HG03378 (cell line): ENCODE results near the gene UNC119.
"Not testable (repeated sequence)": the region's sequence is repeated elsewhere in the genome, so short reads cannot be mapped to it uniquely, and the experiment has no call there.

Experiments used
- ATAC-seq: cut with Tn5 transposase; IDR thresholded peaks from one replicate; pipeline ENCODE4 v1.9.1; 2021; ENCODE audit warnings: mild to moderate bottlenecking, moderate library complexity; ENCODE audit not compliant: unreplicated experiment

The UNC119 gene

DNA sequence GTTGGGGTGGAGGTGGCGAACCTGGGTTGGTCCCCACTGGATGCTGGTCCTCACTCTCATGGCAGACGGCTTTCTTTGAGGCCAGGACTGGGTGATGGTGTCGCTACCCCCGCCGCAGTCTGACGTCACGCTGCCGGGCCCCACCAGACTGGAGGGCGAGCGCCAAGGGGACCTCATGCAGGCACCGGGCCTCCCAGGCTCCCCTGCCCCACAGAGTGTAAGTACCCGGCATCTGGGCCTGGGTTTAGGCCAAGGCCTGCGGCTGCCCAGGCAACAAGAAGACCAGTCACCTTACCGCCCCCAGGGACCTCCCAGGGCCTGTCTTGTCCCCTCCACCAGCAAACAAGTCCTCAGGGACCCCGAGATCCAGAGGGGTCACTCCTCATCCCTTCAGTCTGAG, 28.5 kb downstream of the UNC119 start:
- no peak for ATAC-seq

DNA sequence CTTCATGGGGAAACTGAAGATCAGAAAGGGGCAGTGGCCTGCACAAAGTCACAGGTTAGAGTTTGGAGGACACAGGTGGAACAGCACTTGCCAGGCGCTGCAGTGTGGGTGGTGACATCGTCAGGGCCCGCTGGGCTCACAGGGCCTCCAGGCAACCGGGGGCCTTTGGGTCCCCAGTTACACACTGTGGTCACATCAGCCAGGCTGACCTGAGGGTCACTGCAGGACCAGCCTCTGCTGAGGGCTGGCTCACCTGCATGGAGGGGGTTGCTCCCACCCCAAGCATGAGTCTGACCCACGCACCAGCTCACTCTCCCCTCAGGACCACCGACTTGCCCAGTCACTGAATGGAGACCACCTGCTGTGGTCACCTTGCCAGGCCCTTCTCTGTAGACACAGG, 29.2 kb downstream of the UNC119 start:
- no peak for ATAC-seq

DNA sequence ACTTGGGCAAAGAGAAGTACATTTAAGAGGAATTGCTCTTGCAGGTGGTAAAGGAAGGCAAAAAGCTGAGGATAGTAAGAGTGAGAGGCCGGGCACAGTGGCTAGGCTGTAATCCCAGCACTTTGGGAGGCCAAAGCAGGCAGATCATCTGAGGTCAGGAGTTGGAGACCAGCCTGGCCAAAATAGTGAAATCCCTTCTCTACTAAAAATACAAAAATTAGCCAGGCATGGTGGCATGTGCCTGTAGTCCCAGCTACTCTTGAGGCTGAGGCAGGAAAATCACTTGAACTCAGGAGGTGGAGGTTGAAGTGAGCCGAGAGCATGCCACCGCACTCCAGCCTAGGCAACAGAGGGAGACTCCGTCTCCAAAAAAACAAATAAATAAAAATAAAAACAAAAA, 30.1 kb downstream of the UNC119 start:
- ATAC-seq = not testable (repeated sequence)

DNA sequence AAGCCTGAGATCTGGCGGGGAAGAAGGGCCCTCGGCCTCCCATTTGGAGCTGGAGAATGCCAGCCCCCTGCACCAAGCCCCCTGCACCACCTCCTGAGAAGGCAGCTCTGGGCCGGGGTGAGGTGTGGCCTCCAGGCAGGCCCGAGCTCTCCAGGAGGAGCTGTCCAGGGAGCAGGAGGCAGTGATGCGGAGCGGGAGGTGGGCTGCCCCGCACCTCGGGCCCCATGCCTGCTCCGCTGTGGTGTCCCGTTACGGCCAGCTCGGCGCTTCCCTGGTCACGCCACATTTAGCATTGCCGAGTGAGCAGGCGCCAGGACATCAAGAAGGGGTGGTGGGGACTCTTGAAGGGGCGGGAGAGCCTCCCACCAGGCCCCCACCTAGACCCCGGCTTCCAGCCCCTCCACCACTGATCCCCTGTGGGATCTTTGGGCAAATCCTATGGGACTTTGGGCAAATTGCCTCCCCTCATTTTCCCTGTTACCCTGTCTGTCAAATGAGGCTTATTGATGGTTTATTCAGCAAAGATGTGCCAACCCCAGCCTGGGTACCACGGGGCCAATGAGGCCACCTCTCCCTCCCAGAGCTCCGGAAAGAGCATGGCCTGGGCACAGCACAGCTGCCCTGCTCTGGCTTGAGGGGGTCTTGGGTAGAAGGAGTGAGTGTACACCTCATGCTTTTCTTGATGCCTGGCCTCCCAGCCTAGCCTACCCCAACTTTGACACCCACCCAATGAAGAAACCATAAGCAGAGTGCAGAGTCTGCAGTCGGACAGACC, 30.9 kb downstream of the UNC119 start:
- no peak for ATAC-seq

DNA sequence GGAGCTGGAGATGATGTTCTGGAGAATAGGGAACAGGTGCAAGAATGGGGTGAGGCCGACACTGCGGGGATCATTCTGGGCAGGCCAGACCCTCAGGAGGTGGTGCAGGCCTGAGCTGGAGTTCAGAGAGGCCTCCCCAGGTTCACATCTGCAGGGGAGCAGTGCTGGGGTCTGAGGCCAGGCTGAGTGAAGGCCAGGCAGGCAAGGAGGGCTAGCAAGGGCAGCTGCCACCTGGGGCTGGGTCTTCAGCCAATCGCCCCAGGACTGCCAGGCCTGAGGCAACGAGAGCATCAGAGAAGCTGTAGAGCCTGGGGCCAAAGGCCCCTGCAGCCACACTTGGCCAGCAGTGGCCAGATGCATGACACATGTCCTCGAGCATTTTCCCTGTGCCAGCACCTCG, 31.7 kb downstream of the UNC119 start:
- no peak for ATAC-seq

DNA sequence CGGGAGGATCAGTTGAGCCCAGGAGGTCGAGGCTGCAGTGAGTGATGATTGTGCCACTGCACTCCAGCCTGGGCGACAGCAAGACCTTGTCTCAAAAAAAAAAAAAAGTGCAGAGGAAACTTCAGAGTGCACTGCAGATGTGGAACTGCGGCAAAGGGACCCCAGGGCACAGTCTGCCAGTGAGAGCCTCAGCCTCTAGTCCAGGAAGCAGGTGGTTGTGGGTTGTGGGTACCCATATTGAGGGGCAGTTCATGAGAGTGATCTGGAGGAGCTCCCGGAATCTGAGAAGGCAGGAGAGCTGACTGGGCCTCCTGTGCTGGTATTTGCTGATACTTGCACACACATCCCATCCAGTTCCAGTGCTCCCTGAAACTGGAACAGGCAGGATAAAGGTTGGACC, 33.2 kb downstream of the UNC119 start:
- no peak for ATAC-seq

DNA sequence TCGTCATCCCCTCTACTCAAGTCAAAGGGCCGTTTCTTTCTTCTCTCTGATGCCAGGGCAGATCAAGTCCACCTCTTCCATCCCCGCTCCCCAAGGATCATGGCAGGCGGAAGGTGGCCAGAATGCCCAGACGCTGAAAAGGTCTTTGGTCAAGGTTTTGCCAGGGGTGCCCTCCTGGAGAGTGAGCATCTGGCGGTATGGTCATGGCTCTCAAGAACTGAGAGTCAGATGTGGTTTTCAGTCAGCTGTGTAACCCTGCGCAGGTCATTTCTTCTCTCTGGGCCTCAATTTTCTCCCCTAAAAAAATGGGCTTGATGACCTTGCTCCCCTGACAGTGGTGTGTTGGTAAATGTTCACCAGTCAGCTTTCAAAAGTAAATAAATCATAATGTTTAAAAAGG, 33.8 kb downstream of the UNC119 start:
- ATAC-seq = no peak

DNA sequence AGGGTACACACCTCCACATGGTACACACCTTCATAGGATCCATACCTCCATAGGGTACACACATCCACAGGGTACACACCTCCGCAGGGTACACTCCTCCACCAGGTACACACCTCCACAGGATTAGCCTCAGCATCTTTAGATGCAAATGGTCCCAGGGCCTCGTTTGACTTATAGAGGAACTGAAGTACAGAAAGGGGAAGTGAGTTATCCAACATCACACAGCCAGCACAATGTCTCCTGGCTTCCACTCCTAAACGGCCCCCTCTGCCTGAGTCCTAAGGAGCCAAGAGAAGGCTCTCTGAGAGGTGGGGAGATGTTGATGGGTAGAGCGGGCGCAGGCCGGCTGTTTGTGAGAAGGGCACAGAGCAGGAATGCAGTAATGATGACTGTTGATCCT, 34.3 kb downstream of the UNC119 start:
- ATAC-seq = no peak

DNA sequence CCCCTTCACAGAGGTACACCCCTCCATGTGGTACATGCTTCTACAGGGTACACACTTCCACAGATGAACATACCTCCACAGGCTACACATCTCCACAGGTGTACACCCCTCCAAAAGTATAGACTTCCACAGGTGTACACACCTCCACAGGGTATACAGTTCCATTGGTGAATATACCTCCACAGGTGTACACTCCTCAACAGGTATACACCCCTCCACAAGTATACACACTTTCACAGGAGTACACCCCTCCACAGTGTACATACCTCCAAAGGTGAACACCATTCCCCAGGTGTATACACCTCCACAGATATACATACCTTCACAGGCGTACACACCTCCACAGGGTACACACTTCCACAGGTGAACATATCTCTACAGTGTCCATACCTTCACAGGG, 36.9 kb downstream of the UNC119 start:
- no peak for ATAC-seq

DNA sequence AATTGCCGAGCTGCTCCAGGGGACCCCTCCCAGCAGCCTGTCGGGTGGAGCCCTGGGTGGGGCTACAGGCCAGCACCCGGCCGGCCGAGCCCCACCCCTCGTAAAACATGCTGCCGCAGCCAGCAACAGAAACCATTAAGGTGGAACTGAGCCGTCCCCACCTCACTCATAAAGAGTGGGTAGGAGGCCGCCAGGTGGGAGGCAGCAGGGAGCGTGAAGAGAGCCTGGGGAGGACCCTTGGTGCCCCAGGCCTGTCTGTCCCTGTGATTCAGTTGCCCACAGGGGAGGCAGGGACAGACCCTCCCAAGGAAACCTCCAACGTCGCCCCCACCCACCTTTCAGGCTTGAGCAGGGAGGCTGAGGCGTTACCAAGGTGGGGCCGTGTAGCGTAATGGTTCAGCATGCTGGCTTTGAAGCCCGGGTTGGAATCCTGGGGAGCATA, 37.8 kb downstream of the UNC119 start:
- ATAC-seq = no peak

DNA sequence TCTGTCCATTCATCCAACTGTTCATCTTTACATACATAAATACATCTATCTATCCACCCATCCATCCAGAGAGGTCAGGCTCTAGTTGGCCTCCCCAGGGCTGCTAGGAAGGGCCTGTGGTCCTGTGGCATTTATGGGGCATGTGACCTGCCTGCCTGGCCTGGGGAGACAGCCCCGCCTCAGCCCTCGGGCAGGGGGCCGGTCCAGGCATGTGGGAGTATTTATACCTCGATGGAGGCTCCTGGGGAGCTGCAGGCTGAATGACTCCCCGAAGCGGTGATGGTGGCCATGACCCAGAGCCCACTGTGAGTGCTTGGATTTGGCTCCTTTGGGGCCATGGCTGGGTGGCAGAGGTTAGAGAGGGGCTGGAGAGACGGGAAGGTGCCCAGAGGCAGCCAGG, 38.9 kb downstream of the UNC119 start:
- no peak for ATAC-seq

DNA sequence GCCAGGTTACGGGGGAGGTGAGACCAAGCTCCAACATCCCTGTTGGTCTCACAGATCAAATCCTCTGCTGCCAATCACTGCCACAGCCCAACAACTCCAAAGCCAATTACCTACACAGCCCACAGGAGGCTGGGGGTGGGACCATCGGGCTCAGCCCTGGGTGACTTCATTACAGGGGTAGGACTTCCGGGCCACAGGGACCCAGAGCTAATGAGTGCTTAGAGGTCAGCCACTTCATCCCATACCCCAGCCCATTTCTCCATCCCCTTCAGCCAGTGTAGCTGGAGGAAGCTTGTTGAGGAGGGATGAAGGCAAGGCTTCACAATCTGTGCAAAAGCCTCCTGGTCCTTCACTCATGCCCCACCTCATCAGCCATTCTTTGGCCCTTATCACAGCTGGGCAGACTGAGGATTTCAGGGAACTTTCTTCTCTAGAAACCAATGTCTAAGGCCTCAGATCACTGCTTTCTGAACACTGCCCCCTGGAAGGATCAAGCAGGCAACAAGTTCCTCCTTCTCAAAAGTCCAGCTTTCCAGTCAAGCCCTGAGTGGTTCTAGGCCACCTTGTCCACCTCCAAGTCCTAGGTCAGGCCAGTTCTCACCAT, 40.5 kb downstream of the UNC119 start:
- no peak for ATAC-seq

DNA sequence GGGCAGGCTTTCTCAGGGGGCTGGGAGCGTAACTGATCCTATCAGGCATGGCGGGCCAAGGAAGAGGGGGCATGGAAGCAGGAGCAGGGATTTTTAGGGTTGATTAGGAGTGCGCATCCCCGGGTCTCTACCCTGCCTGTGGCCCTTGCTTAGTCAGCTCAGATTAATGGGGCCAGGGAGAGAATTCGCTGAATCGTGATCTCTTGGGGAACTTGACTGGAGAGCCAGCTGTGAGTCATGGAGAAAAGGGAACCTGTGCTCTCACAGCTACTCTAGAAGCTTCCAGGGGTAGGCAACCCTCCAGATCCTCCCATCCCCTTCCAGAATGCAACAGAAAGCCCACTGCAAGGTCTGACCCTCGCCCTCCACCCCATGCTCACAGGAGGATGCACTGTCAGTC, 42.6 kb downstream of the UNC119 start:
- ATAC-seq = no peak

DNA sequence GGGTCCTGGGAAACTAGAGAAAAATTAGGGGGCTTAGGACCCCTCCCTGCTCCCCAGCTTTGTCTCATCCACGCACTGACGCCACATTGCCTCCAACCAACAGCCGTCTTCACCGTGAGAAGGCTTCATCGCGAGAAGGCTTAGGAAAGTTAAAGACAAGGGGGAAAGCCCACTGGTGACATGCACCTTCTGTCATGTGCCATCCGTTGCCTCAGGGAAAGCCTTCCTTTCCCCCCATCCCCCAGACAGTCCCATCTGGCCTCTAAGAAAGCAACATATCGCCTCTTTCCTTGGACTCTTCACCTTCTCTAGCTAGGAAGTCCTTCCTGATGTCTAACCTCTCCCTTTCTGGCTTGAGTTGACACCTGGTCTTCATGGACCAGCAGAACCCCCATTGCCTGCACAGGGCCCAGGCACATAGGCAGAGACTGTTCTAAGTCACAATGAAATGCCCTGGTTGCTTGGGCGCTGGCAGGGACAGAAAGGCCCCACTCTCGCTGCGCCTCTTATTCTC, 44.2 kb downstream of the UNC119 start:
- no peak for ATAC-seq

DNA sequence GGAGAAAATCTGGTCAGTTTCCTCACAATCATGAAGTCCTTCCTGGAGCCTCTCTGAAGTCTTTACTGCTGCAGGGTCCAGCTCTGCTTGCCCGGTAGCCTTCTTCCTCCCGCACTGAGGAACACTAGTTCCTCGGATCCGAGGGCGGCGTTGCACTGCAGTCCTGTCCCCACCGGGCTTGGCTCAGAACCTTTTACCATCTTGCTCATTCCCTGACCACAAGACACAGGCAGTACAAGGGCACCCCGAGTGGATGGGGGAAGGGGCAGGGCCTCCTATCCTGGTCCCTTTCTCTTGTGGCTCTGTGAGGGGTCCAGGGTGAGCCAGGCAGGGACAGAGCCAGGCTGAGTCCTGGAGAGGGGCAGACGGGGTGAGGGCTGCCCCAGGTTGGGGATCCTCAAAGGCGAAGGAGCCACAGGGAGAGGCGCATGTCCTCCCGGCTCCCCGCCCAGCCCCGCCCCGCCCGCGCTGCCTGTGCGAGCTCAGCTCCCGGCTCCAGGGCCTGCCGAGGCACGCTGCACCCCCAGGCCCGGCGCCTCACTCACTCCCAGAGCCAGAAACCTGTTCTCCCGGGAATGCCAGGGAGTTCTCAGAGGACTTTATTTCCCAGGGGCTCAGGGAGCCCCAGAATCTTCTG, 44.7 kb downstream of the UNC119 start:
- ATAC-seq = no peak

DNA sequence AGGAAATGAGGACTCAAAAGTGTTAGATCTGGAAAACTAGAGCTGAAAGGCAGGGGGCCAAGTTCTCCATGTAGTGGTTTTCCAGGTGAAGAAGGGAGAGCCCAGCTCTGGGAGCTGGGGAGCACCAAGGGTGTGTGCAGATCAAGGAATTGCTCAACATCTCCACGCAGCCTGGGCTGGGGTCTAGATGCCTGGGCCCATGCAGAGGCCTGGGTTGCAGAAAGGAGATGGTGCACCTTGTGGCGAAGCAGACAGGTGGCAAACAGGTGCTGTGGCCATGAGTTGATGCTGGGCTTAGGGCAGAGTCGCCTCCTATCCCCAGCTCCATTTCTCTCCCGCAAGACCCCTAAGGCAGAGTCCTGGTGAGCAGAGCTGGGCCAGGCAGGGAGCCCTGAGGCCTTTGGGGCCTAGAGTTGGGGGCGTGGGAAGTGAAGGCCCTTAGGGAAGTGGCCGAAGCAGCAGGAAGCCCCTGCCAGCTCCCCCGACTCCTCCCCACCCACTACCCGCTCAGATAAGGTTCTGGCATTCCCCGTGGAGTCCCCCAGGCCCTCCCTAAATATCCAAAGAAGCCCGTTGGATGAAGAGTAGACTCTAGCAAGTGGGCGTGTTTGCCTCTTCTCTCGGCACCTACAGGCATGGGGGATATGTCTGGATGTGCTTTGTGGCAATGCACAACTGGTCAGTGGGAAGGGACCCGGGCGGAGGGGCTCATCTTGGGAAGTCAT, 45.5 kb downstream of the UNC119 start:
- ATAC-seq = no peak

DNA sequence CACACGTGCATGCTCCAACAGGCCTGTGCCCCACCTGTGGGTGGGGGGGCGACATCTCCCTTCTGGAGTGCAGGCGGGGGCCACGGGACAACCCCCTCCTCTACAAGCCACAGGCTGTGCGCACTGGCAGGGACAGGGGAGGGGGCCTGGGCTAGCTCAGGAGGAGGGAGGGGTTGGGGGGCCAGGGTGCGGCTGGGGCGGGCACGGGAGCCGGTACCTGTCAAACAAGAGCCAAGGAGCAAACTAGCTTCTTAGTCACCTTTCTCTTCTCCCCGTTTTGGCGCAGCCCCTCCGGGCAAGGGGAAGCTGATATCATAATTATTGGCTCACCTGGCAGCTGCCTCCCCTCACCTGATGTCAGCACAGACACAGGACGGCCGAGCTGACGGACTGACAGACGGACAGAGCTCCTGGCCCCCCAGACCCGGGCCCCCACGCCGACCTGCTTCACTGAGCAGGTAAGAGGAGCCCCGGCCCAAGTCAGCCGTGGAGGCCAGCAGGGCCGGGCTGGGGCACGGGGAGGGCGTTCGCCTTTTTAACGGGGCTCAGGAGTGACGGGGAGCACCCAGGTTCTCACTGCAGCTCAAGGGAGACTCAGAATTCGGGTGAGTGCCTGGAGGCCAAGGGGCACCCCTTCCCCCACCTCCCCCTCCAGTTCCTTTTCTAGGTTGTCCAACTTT, 46.3 kb downstream of the UNC119 start, which contains the start of gene FOXN1:
Gene FOXN1, plus strand, starts transcription at position 363 of the 680 bp plus-strand sequence. CDS start 17,622 bp downstream, outside the sequence.
- no peak for ATAC-seq

DNA sequence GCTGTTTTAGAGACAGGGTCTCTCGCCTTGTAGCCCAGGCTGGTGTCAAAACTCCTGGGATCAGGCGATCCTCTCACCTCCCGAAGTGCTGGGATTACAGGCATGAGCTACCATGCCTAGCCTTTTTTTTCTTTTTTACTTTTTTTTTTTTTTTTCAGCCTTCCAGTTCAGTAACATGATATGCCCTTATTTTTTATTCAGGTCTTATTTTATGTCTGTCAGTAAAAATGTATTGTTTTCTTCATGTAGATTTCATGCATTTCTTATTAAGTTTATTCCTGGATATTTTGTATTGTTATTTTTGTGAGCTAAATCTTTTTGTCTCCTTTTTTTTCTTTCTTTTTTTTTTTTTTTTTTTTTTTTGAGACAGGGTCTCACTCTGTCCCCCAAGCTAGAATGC, 49.0 kb downstream of the UNC119 start:
- ATAC-seq = no peak

DNA sequence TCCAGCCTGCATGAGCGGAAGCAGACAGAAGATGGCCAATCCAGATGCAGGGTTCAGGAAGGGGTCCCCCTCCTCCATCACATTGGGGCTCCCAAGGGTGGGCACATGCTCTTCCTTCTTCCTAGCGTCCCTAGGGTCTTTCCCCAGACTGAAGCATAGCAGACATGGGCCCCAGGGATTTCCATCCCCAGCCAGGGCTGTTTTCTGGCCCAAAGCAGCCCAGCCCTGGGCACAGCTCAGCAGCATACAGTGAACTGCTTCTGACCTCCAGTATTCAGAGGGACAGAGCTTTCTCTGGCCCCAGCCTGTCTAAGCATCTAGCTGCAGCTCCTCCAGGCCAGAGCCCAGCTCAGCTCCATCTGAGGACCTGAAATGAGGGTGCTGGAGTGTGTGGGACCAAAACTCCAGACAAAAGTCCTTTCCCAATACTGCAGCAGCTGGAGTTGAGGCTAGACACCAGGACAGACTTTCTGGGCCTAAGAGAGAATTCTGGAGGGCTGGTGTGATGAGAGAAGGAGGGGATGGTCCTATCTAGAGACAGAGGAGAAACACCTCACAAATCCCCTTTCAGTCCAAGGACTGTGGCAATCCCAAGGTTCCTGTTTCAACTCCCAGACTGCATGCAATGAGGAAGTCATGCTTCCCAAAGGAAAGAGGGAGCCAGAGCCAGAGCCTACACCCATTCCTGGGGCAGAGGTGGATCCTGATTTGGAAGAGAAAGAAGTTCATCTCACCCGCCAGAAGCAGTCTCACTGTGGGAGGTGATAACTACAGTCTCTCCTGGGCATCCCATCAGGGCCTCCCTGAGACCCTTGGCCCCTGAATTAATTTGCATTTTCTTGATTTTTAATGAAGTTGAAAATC, 50.8 kb downstream of the UNC119 start:
- no peak for ATAC-seq
